KG1 (cell line): Measurements from ENCODE around the gene KIF5A.

Source experiments
- DNase-seq: peaks from one replicate; lab custom pipeline; 2025; lab: John Stamatoyannopoulos, UW

Gene KIF5A

DNA sequence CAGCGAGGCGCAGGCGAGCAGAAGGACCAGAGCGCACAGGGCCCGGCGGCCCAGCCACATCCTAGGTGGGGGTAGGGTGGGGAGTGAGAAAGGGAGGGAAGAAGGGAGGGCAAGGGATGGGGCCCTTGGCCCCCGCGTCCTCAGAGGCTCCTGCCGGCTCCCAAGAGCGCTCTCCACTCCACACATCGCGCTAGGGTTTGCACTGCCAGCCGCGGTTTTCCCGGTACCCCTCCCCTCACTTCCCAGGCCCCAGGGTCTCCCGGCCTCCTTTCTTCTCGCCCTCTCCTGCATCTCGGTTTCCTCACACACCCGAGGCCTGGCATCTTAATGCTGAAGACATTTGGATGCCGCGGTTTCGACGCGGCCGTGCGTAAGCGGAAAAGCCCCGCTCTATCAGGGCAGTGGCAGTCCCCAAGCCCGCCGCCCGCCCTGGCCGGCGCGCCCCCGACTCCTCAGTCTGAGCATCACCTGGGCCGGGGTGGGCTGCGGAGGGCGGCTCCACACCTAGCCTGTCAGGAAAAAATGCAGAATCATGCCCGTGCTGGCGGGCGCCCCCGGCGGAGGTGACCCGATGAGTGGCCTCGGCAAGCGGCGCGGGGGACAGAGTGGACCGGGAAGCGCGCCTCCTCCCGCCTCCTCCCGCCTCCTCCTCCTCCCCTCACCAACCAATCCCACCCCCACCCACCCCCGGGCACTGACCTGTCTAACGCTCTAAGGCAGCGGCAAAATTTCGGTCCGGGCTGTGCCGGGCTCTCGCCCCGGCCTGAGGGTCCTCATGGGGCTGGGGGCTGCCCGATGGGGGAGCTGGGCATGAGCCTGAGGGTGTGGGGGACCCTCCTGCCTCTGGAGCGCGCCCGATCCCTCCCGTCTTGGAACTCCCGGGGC lies 82.5 kb downstream of the KIF5A start:
- no peak for DNase-seq

DNA sequence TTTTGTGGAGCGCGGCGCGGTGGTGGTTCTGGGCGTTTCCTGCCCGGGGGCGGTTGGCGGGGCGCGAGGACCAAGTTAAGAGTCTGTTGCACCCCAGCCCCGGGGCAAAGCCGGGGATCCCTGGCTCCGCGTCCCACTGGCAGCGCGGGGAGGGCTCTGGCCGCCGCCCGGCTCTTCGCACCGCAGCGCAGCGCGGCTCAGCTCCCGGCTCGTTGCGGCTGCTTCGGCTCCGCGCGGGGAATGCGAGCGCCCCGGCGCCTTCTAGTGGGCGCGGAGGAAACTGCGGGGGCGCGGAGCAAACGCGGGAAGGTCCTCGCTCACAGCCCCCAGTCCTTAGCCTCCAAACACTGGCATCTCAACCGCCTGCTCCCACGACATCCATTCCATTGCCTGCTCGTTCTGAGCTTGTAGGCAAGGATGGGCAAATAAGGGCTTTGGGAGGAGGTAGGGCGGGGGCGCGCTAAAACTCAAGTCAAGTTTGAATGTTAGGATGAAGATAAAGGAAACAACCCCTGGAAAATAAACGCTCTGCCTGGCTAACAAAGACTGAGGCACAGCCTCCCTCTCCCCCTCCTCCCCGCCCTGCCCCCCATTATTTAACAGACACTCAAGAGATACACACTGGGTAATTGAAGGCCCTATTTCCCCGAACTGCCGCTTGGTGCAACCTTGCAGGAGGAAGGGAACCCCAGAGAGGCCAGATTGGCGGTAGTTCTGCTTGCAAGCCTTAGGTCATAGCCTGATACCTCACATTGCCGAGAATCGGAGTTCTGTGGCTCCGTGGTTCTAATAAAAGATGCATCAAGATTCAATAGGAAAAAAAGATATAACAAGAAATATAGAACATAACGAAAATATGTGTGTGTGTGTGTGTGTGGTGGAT lies 83.4 kb downstream of the KIF5A start, which contains the start of gene B4GALNT1:
Gene B4GALNT1, minus strand, starts transcription at position 244 of the 883 bp plus-strand sequence. CDS start 1,069 bp downstream, outside the sequence.
- no peak for DNase-seq
